Testis (tissue), 2 donors: ENCODE results near the gene C5orf58.

Experiments used
- POLR2A ChIP-seq: fragments of 450-650 bp; IDR thresholded peaks from one replicate; pipeline ENCODE4 v1.6.1; 2017; ENCODE audit warnings: antibody characterized with exemption, mild to moderate bottlenecking, moderate library complexity
- TF ChIP-seq, protein P1 (sequence below), 3 experiments: fragments of 450-650 bp in 2 of 3; fragments of 200-600 bp in 1 of 3; sonication (generic) in 1 of 3; IDR thresholded peaks; one replicate each; pipeline ENCODE4 v1.5.1; 2016 to 2019; ENCODE audit warnings: antibody characterized with exemption in 3 of 3, mild to moderate bottlenecking in 2 of 3, moderate library complexity in 1 of 3

DNA sequence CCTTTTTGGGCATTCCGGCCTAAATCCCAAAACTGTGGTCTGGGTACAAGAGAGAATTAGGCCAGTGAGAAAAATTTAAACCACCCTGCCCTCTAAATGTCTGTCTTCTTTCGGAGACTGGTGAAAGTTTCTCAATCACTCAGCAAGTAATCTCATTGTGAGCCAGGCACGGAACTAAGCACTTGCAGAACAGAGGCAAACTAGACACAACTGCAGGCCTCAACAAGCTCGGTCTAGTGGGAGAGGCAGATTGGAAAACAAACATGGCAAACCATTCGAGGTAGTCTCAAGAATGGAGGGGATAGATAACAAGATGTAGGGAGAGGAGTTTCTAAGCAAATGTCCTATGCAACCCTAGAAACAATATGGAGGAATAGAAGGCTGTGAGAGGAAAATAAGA, 8.9 kb upstream of the C5orf58 start:
- TF ChIP-seq, protein P1, sequence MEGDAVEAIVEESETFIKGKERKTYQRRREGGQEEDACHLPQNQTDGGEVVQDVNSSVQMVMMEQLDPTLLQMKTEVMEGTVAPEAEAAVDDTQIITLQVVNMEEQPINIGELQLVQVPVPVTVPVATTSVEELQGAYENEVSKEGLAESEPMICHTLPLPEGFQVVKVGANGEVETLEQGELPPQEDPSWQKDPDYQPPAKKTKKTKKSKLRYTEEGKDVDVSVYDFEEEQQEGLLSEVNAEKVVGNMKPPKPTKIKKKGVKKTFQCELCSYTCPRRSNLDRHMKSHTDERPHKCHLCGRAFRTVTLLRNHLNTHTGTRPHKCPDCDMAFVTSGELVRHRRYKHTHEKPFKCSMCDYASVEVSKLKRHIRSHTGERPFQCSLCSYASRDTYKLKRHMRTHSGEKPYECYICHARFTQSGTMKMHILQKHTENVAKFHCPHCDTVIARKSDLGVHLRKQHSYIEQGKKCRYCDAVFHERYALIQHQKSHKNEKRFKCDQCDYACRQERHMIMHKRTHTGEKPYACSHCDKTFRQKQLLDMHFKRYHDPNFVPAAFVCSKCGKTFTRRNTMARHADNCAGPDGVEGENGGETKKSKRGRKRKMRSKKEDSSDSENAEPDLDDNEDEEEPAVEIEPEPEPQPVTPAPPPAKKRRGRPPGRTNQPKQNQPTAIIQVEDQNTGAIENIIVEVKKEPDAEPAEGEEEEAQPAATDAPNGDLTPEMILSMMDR (IDR thresholded peaks at IDR 0.05), result no peak
- TF ChIP-seq POLR2A, result no peak
